HUDEP-2 (cell line): Measurements from ENCODE around the gene BTBD1.
"Not testable (repeated sequence)": the region's sequence is repeated elsewhere in the genome, so short reads cannot be mapped to it uniquely, and the experiment has no call there.

ENCODE experiments used
- DNase-seq, 76 experiments: peaks; one replicate each; lab custom pipeline; 2025; ENCODE audit not compliant: unreplicated experiment in 76 of 76; lab: John Stamatoyannopoulos, UW

BTBD1 gene

GRCh38 chr15:83098079-83098478 lies 31.0 kb upstream of the BTBD1 start:
- no peak for DNase-seq

DNA sequence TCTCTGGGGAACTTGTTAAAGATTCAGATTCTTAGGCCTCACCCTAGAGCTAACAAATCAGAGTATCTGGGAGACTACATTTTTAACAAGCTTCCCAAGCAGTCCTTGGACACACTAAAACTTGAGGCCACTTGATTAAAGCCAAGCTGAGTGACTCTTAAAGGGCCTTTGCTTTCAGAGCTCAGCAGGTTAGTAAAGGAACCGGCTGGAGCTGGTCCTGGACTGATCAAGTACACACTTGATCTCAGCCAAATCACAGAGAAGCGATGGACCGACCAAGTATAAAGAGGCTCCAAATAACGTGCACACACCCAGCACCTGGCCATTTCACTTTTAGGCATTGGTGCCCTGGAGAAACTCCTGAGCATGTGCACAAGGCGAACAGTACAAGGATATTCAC lies 27.5 kb upstream of the BTBD1 start:
- DNase-seq = no peak

- DNase-seq = peak in 74 of 76 experiments; percentile 11 to 92 (median 74)
These were observed 25.4 kb upstream of the BTBD1 start for GRCh38 chr15:83092309-83092976.

- peak in 3 of 76 experiments; percentile 27 to 43 (median 38) for DNase-seq
These were observed 24.9 kb upstream of the BTBD1 start for GRCh38 chr15:83091965-83092308.

DNA sequence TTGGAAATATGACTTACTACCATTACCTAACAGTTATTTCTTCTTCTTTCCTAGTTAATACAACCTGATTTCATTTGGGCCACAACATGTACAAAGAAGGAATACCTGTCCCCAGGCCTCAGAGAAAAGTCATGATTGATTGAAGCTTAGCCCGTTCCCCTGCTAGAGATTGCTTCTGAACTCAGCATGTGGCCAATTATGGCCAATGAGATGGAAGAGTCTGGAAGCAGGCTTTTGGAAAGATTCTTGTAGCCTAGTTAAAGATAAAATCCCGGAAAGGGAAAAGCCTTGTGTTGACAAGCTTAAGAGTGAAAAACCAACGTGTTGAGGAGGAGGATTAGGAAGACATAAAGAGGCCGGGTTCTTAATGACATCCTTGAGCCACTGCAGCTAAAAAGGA lies 23.4 kb upstream of the BTBD1 start:
- no peak for DNase-seq

DNA sequence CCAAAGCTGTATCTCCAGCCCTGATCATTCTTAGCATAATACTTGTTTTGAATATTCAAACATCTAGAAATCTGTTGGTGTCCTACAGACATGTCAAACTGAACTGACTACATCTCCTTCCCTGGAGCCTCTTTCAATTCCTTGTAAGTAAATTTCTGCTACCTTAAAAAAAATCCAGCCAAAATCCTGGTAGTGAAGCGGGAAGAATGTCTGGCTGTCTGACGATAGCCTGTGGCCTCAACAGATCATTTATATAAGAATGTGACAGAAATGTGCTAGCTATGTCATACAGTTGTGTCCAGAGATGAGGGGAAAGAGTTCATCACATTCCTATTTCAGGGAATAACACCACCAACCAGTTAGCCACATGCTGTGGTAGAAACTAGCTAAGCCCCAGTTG lies 21.8 kb upstream of the BTBD1 start:
- no peak for DNase-seq

DNA sequence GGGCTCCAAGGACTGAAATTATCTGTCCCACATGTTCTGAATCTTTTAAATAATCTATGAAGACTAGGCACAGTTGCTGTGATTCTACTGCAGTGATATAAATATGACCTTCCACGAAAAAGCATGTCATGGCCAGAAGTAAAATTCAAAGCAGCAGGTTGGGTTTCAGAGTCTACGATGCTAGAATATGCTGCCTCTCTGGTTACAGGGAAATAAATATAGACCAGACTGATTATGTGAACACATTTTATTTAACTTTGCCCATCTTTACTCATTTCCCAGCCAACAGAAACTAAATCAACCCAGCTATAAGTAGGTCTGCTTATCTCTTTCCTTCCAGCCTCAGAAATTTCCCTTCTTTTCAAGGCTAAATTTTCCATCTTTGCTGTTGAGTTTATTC lies 20.5 kb upstream of the BTBD1 start:
- no peak for DNase-seq

DNA sequence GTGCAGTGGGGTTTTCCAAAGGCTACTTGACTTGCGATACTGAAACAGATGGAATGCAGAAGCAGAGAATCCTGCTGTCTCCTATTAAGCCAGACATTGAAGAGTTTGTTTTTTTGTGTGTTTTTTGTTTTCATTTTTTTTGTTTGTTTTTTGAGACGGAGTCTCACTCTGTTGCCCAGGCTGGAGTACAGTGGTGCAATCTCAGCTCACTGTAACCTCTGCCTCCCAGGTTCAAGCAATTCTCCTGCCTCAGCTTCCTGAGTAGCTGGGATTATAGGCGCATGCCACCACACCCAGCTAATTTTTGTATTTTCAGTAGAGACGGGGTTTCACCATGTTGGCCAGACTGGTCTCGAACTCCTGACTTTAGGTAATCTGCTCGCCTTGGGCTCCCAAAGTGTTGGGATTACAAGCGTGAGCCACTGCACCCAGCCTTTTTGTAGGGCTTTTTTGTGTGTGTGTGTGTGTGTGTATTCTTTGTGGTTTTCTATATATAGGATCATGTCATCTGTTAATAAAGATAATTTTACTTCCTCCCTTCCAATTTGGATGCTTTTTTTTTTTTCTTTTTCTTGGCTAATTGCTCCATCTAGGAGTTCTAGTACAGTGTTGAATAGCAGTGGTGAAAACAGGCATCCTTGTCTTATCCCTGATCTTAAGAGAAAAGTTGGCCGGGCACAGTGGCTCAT lies 19.0 kb upstream of the BTBD1 start:
- DNase-seq = not testable (repeated sequence)

DNA sequence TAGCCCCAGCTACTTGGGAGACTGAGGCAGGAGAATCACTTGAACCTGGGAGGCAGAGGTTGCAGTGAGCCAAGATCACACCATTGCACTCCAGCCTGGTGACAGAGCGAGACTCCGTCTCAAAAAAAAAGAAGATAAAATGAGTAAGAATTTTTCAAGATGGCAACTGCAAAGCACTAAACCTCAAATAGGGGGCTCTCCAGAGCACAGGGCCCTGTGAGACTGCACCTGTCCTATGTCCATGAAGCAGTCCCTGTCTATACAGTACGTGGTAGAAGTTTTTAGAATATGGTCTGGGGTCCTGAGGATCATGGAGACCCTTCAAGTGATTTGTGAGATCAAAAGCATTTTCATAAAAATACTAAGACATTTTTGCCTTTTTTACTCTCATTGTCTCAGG lies 18.4 kb upstream of the BTBD1 start:
- not testable (repeated sequence) for DNase-seq

GRCh38 chr15:83082730-83083386 lies 15.8 kb upstream of the BTBD1 start:
- DNase-seq = peak in 1 of 76 experiments; percentile 28

DNA sequence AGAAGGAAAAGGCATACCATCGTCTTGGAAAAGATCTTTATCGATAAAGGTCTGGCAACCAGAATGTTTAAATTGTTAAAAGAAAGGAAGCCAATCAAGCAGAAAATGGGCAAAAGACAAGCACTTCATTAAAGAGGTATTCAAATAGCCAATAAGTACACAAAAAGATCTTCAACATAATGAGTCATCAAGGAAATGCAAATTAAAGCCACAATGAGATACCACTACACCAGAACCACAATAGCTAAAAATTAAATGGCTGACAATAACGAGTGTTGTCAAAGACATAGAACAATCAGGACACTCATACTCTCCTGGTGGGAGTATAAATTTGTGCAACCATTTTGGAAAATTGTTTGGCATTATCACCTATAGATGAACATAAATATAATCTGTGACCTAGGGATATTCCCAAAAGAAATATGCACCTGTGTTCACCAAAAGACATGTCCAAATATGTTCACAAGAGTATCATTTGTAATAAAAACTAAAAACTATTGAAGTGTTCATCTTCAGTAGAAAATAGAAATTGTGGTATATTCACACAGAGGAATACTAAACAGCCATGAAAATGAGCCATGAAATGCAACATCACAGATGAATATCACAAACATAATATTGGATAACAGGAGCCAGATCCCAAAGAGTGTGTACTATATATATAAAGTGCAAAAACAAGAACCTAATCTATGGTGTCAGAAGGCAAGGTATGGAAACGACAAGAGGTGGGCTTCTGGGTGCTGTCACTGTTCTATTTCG lies 14.4 kb upstream of the BTBD1 start:
- DNase-seq = no peak

GRCh38 chr15:83078712-83079111 lies 11.7 kb upstream of the BTBD1 start:
- no peak for DNase-seq

- DNase-seq = no peak
These were observed 10.6 kb upstream of the BTBD1 start for GRCh38 chr15:83077491-83078230.

- peak in 43 of 76 experiments; percentile 8 to 71 (median 38) for DNase-seq
These were observed 2.2 kb upstream of the BTBD1 start for GRCh38 chr15:83069211-83069642.

DNA sequence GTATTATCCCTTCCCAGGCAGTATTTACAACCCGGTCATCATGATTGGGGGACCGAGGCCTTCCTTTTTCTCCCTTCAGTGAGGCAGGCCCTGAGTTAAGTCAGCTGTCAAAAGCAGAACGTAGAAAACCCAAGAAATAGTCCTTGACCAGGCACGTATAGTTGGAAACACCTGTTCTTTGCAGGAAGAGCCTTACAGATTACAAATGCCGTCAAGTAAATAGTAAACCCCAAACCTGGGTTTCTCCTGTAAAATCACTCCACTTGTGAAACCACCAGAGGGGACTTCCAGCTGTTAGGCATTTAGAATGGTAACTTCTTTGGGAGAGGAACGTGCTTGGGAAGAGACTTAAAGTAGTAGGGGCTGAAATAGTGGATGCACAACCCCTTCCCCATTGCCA lies 1.0 kb upstream of the BTBD1 start:
- DNase-seq = no peak

DNA sequence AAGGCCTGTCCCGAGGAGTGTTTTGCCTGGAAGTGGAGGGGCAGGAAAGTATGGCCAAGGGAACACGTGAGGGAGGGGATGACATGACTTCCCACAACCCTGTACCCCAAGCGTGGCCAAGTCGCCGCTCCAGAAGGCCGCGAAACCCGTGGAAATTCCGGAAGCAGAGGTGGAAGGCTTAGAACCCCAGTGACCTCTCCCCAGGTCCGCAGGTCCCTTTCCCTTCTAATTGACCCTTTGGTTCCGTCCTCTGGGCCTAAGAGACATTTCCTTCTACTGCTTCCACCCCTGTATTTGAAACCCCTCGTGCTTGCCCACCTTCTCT lies 548 bp upstream of the BTBD1 start:
- DNase-seq = no peak

DNA sequence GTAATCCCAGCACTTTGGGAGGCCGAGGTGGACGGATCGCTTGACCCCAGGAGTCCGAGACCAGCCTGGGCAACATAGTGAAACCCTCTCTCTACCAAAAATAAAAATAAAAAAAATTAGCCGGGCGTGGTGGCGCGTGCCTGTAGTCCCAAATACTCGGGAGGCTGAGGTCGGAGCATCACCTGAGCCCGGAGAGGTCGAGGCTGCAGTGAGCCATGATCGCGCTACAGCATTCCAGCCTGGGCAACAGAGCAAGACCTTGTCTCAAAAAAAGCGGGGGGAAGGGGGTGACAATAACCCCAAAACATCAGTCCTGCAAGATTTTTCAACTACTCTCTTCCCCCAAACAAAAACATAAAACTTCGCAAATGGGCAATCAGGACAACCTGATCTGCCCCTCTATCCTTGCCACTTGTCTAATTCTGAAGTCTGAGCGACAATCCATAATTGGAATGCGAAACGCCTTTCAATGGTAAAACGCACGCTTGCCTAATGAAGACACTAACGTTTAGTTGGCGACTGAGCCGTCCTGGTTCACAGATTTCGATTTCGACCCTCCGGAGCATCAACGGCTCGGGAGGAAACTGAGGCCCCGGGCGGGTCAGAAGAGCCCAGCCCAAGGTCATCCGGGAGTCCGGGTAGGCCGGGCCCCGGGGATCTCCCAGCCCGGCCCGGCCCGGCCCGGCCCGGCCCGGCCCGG lies 868 bp downstream of the BTBD1 start:
- peak in 2 of 76 experiments; percentile 8 to 38 for DNase-seq

GRCh38 chr15:83065431-83065830 lies 1.6 kb downstream of the BTBD1 start:
- no peak for DNase-seq

DNA sequence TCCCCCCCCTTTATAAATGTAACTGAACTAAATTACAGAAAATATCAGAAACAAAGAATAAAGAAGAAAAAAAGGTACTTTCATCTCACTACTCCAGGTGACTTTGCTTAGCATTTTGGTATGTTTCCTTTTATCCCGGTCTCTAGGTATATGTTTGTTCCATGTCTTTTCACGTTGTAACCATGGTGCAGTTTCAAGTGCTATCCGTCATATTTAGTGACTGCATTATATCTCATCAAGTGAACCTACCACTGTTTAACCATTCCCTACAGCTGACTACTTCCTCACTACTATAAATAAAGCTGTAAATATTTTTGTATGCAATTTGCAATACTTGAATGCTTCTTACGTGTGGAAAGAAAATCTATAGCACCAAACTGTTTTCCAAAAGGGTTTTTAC lies 2.2 kb downstream of the BTBD1 start:
- peak in 3 of 76 experiments; percentile 10 to 21 (median 19) for DNase-seq

DNA sequence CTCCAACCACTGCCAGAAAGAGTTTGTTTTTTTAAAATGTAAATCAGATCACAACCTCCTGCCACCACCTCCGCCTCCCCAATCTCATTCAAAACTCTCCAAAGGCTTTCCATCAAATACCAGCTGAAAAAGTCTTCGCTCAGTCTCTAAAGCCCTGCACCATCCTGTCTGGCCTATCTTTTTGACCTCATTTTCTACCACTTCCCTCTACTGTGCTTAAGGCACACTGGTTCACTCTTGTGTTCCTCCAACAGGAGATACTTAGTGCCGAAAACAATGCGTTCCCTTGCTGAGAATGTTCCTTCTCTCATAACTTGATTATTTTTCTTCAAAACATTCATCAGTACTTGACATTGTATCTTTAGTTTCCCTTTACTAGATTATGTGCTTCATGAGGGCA lies 3.5 kb downstream of the BTBD1 start:
- DNase-seq = peak in 1 of 76 experiments; percentile 15
